IMR-90 (cell line): ENCODE measurements around the gene FGR.

Experiments used
- CEBPB ChIP-seq: IDR thresholded peaks from 2 replicates; pipeline ENCODE4 v1.6.1; 2012; ENCODE audit warnings: low read depth, low read length, improper control_type of control experiment
- CTCF ChIP-seq: conservative IDR thresholded peaks from 2 replicates; pipeline ENCODE4 v1.5.1; 2012; ENCODE audit warnings: mild to moderate bottlenecking, low read depth, low read length, improper control_type of control experiment
- FOS ChIP-seq: fragments of 150-350 bp; IDR thresholded peaks from 2 replicates; pipeline ENCODE4 v1.6.1; 2016; ENCODE audit warnings: low read depth, low read length
- MAFK ChIP-seq: IDR thresholded peaks from 2 replicates; pipeline ENCODE4 v1.6.1; 2012; ENCODE audit warnings: low read depth, low read length, improper control_type of control experiment
- MAZ ChIP-seq: IDR thresholded peaks from 2 replicates; pipeline ENCODE4 v1.6.1; 2012; ENCODE audit warnings: low read depth, mild to moderate bottlenecking, low read length, improper control_type of control experiment, moderate library complexity, borderline replicate concordance
- MXI1 ChIP-seq: IDR thresholded peaks from 2 replicates; pipeline ENCODE4 v1.6.1; 2012; ENCODE audit warnings: low read depth, mild to moderate bottlenecking, low read length, moderate library complexity, borderline replicate concordance
- NFE2L2 ChIP-seq: fragments of 150-350 bp; IDR thresholded peaks from 2 replicates; pipeline ENCODE4 v1.6.1; 2016; ENCODE audit warnings: low read depth, mild to moderate bottlenecking, low read length
- POLR2A ChIP-seq: IDR thresholded peaks from 2 replicates; pipeline ENCODE4 v1.6.1; 2012; ENCODE audit warnings: mild to moderate bottlenecking, low read depth, low read length
- RAD21 ChIP-seq: IDR thresholded peaks from 2 replicates; pipeline ENCODE4 v1.6.1; 2012; ENCODE audit warnings: low read length, improper control_type of control experiment
- RFX5 ChIP-seq: IDR thresholded peaks from 2 replicates; pipeline ENCODE4 v1.8.0; 2012; ENCODE audit warnings: low read depth, mild to moderate bottlenecking, low read length, moderate library complexity
- TF ChIP-seq, protein P1 (sequence below): fragments of 150-350 bp; IDR thresholded peaks from 2 replicates; pipeline ENCODE4 v1.6.1; 2017; ENCODE audit warnings: mild to moderate bottlenecking, antibody characterized with exemption, low read length, low read depth

DNA sequence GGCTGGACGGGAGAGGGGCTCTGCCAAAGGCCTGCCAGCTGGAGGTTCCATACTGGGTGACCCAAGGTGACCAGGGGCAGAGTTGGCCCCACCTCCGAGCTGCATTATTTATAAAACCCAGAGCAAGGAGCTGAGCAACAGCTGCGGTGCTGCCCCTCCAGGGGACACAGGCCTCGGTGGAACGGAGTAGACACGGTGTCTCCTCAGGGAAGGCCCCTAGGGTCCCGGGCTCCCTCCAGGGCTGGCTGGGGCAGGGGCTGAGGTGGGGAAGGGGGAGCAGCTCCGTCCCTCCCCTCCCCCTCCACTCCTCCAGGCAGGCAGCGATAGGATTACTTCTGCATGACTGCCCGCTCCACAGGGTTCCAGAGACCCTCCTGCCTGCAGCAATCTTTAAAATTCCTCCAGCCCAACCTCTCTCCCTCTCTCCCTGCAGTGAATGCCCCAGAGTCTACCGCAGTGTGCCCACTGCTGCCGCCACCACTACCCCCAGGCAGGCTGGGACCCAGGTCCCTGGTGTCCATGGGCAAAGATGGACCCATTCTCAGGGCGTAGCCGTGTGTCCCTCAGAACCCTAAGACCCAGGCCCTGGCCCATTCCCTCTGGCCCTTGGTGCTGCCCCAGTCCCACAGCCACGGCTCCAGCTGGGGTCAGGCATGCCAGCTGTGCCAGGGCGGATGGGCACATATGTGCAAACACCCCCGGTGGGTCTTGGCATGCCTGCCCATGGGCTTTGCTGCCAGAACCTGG, 41.9 kb downstream of the FGR start:
- TF ChIP-seq CTCF (no peak), POLR2A (no peak), MAFK (no peak), FOS (no peak), MXI1 (no peak), NFE2L2 (no peak), MAZ (no peak), RFX5 (no peak), RAD21 (no peak), CEBPB (no peak)
- TF ChIP-seq, protein P1, sequence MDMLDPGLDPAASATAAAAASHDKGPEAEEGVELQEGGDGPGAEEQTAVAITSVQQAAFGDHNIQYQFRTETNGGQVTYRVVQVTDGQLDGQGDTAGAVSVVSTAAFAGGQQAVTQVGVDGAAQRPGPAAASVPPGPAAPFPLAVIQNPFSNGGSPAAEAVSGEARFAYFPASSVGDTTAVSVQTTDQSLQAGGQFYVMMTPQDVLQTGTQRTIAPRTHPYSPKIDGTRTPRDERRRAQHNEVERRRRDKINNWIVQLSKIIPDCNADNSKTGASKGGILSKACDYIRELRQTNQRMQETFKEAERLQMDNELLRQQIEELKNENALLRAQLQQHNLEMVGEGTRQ = no peak
